H1 (cell line): ENCODE data around the gene ACBD6. TPM values are rescaled to one million over a fixed set of nuclear protein-coding genes. Genes with fewer than 3 reads are reported as not detected.

Experiments
- CTCF ChIA-PET: fragments of 300-600 bp; sonication (Branson Sonifier 250); formaldehyde crosslinking; loops from one replicate; lab custom pipeline; 2021; ENCODE audit not compliant: partially characterized antibody; lab: Charles Lee
- POLR2A ChIA-PET: fragments of 300-600 bp; sonication (Branson Sonifier 250); formaldehyde crosslinking; loops from one replicate; lab custom pipeline; 2021; ENCODE audit warnings: inconsistent platforms; ENCODE audit not compliant: partially characterized antibody; lab: Charles Lee
- DNase-seq, 2 experiments: peaks; one replicate each; pipeline versions ENCODE4 v3.0.0 to v3.0.0-alpha.2; 2010 to 2022; ENCODE audit warnings: low spot score in 2 of 2, low read depth in 1 of 2, mixed read lengths in 1 of 2
- FAIRE-seq: peaks from 2 replicates; lab custom pipeline; 2011; peaks lifted over from hg19 to GRCh38; lab: Jason Lieb, UNC
- H2AFZ ChIP-seq: 2 replicates; pipeline ENCODE4 v1.8.1; 2012; ENCODE audit warnings: low read length, inconsistent platforms
- H2AK5ac ChIP-seq: 2 replicates; pipeline ENCODE4 v1.6.1; 2013; ENCODE audit warnings: low read depth, low read length
- H2BK120ac ChIP-seq: replicated peaks from 2 replicates; pipeline ENCODE3; 2013; ENCODE audit warnings: low read depth, low read length, inconsistent platforms
- H2BK12ac ChIP-seq: 2 replicates; pipeline ENCODE4 v1.6.1; 2013; ENCODE audit warnings: low read depth, low read length
- H2BK15ac ChIP-seq: 2 replicates; pipeline ENCODE4 v1.6.1; 2013; ENCODE audit warnings: low read length
- H2BK20ac ChIP-seq: 2 replicates; pipeline ENCODE4 v1.6.1; 2013; ENCODE audit warnings: low read length
- H2BK5ac ChIP-seq: 2 replicates; pipeline ENCODE4 v1.6.1; 2013; ENCODE audit warnings: low read depth, low read length
- H3K14ac ChIP-seq: 2 replicates; pipeline ENCODE4 v1.6.1; 2013; ENCODE audit warnings: inconsistent platforms; ENCODE audit not compliant: insufficient read length
- H3K18ac ChIP-seq: 2 replicates; pipeline ENCODE4 v1.6.1; 2013; ENCODE audit warnings: low read length; ENCODE audit errors: extremely low read depth
- H3K23ac ChIP-seq: 2 replicates; pipeline ENCODE4 v1.6.1; 2013; ENCODE audit warnings: inconsistent platforms; ENCODE audit not compliant: insufficient read length
- H3K23me2 ChIP-seq: 2 replicates; pipeline ENCODE4 v1.6.1; 2013; ENCODE audit warnings: low read depth, low read length
- H3K27ac ChIP-seq: 2 replicates; pipeline ENCODE4 v1.6.1; 2011; ENCODE audit warnings: low read depth, low read length, inconsistent platforms
- H3K27me3 ChIP-seq, 4 experiments: replicated peaks in 1 of 4; 1 replicate in 1 of 4; 2 replicates in 3 of 4; pipeline versions ENCODE4 v1.6.1 to v1.8.1; 2011 to 2013; ENCODE audit warnings: low read length in 3 of 4, mild to moderate bottlenecking in 3 of 4, inconsistent platforms in 2 of 4, mixed read lengths in 2 of 4, moderate library complexity in 1 of 4; ENCODE audit not compliant: control insufficient read depth in 3 of 4, insufficient read depth in 3 of 4; ENCODE audit errors: extremely low read depth in 1 of 4
- H3K36me3 ChIP-seq, 4 experiments: 2 replicates each; pipeline versions ENCODE4 v1.6.1 to v1.8.1; 2011 to 2013; ENCODE audit warnings: mild to moderate bottlenecking in 4 of 4, low read length in 3 of 4, moderate library complexity in 2 of 4, control low read depth in 1 of 4, inconsistent platforms in 1 of 4; ENCODE audit not compliant: insufficient read depth in 4 of 4, control insufficient read depth in 2 of 4
- H3K4ac ChIP-seq: replicated peaks from 2 replicates; pipeline ENCODE3; 2013; ENCODE audit warnings: low read length, low read depth, mixed read lengths, inconsistent platforms; ENCODE audit not compliant: insufficient read length
- H3K4me1 ChIP-seq, 4 experiments: replicated peaks in 1 of 4; 1 replicate in 1 of 4; 2 replicates in 3 of 4; pipeline versions ENCODE4 v1.6.1 to v1.8.1; 2011 to 2013; ENCODE audit warnings: low read length in 3 of 4, inconsistent platforms in 2 of 4, mixed read lengths in 1 of 4; ENCODE audit not compliant: insufficient read depth in 4 of 4, control insufficient read depth in 3 of 4
- H3K4me2 ChIP-seq, 2 experiments: 2 replicates each; pipeline versions ENCODE4 v1.6.1 to v1.8.1; 2011 to 2013; ENCODE audit warnings: low read depth in 2 of 2, low read length in 2 of 2, control low read depth in 1 of 2, inconsistent platforms in 1 of 2, mild to moderate bottlenecking in 1 of 2; ENCODE audit not compliant: insufficient read depth in 1 of 2
- H3K4me3 ChIP-seq, 4 experiments: fragments of 200-600, 300-600 bp in 1 of 4; sonication (generic), shearing (Covaris generic), sonication (Bioruptor Twin) in 1 of 4; 2 replicates each; pipeline versions ENCODE4 v1.5.1 to v1.8.1; 2011 to 2016; ENCODE audit warnings: low read length in 4 of 4, low read depth in 3 of 4, control low read depth in 2 of 4, inconsistent platforms in 2 of 4, mild to moderate bottlenecking in 2 of 4, mixed read lengths in 1 of 4, moderate library complexity in 1 of 4; ENCODE audit not compliant: insufficient read depth in 2 of 4; ENCODE audit errors: extremely low read depth in 1 of 4
- H3K56ac ChIP-seq: replicated peaks from 2 replicates; pipeline ENCODE3; 2013; ENCODE audit warnings: low read depth, mild to moderate bottlenecking, mixed read lengths, low read length, inconsistent platforms; ENCODE audit not compliant: insufficient read length
- H3K79me1 ChIP-seq: 2 replicates; pipeline ENCODE4 v1.6.1; 2013; ENCODE audit warnings: low read depth, low read length, control low read depth
- H3K79me2 ChIP-seq, 2 experiments: 2 replicates each; pipeline versions ENCODE4 v1.6.1 to v1.8.1; 2012 to 2013; ENCODE audit warnings: low read length in 2 of 2, mild to moderate bottlenecking in 2 of 2, inconsistent platforms in 1 of 2; ENCODE audit not compliant: insufficient read depth in 2 of 2, control insufficient read depth in 1 of 2
- H3K9ac ChIP-seq, 4 experiments: replicated peaks in 1 of 4; 1 replicate in 1 of 4; 2 replicates in 3 of 4; pipeline versions ENCODE4 v1.6.1 to v1.8.1; 2011 to 2013; ENCODE audit warnings: low read depth in 3 of 4, low read length in 3 of 4, control low read depth in 2 of 4, mild to moderate bottlenecking in 2 of 4, moderate library complexity in 2 of 4, inconsistent platforms in 1 of 4; ENCODE audit errors: extremely low read depth in 1 of 4
- H3K9me3 ChIP-seq, 2 experiments: 2 replicates each; pipeline versions ENCODE4 v1.6.1 to v1.8.1; 2012 to 2013; ENCODE audit warnings: mild to moderate bottlenecking in 2 of 2, moderate library complexity in 2 of 2, control low read depth in 1 of 2, inconsistent platforms in 1 of 2, low read depth in 1 of 2, low read length in 1 of 2, mixed read lengths in 1 of 2; ENCODE audit not compliant: insufficient read depth in 2 of 2
- H4K20me1 ChIP-seq, 2 experiments: replicated peaks in 1 of 2; 2 replicates each; pipeline versions ENCODE3 to v1.8.1; 2011 to 2013; ENCODE audit warnings: inconsistent platforms in 2 of 2, low read length in 2 of 2, mild to moderate bottlenecking in 1 of 2; ENCODE audit not compliant: insufficient read depth in 2 of 2, control insufficient read depth in 1 of 2
- H4K5ac ChIP-seq: 2 replicates; pipeline ENCODE4 v1.6.1; 2013; ENCODE audit warnings: low read length, low read depth, mixed read lengths, inconsistent platforms; ENCODE audit not compliant: insufficient read length
- H4K8ac ChIP-seq: 2 replicates; pipeline ENCODE4 v1.8.0; 2013; ENCODE audit warnings: mild to moderate bottlenecking, moderate library complexity, low read length, inconsistent platforms; ENCODE audit not compliant: insufficient read depth; ENCODE audit errors: extremely low read depth
- H4K91ac ChIP-seq: replicated peaks from 2 replicates; pipeline ENCODE3; 2013; ENCODE audit warnings: low read length, mixed read lengths, inconsistent platforms; ENCODE audit not compliant: insufficient read length
- CHD1 ChIP-seq: IDR thresholded peaks from 2 replicates; pipeline ENCODE4 v1.6.1; 2012; ENCODE audit warnings: low read depth, low read length, improper control_type of control experiment
- CREB1 ChIP-seq: IDR thresholded peaks from 2 replicates; pipeline ENCODE4 v1.6.1; 2012; ENCODE audit warnings: inconsistent platforms
- MAFK ChIP-seq: IDR thresholded peaks from 2 replicates; pipeline ENCODE4 v1.6.1; 2012; ENCODE audit warnings: low read depth, mild to moderate bottlenecking, improper control_type of control experiment, low read length
- POU5F1 ChIP-seq: IDR thresholded peaks from 2 replicates; pipeline ENCODE4 v1.6.1; 2011; ENCODE audit warnings: low read depth, mild to moderate bottlenecking, low read length, moderate library complexity
- RAD21 ChIP-seq, 2 experiments: IDR thresholded peaks in 1 of 2; conservative IDR thresholded peaks in 1 of 2; 2 replicates each; pipeline ENCODE4 v1.6.1; 2011; ENCODE audit warnings: low read depth in 2 of 2, low read length in 2 of 2, improper control_type of control experiment in 1 of 2, inconsistent platforms in 1 of 2, mild to moderate bottlenecking in 1 of 2, moderate library complexity in 1 of 2
- RFX5 ChIP-seq: IDR thresholded peaks from 2 replicates; pipeline ENCODE4 v1.6.1; 2011; ENCODE audit warnings: low read depth, low read length, improper control_type of control experiment, borderline replicate concordance
- SAP30 ChIP-seq: fragments of 300-600 bp; sonication (generic); IDR thresholded peaks from 2 replicates; pipeline ENCODE4 v1.7.1; 2012; ENCODE audit warnings: low read length, moderate library complexity, mild to moderate bottlenecking, inconsistent platforms; ENCODE audit not compliant: insufficient read depth, insufficient replicate concordance
- SIX5 ChIP-seq: IDR thresholded peaks from 2 replicates; pipeline ENCODE4 v1.6.1; 2011; ENCODE audit warnings: mild to moderate bottlenecking, low read depth, low read length
- WGBS, 2 experiments: shearing (Covaris generic) in 1 of 2; methylation state at CpG; one replicate each; pipeline versions ENCODE4 v1.1.6 to v1.1.7; 2013 to 2015; ENCODE audit warnings: low lambda C conversion rate in 2 of 2, mixed read lengths in 2 of 2, inconsistent platforms in 1 of 2, low coverage in 1 of 2, missing lambda C conversion rate in 1 of 2; ENCODE audit not compliant: insufficient replicate concordance in 2 of 2, insufficient coverage in 1 of 2, insufficient read length in 1 of 2; ENCODE audit errors: extremely low coverage in 1 of 2, missing lambda C conversion rate in 1 of 2; 5-methylcytosine and 5-hydroxymethylcytosine counted together
- polyA plus RNA-seq, 7 experiments: library from polyadenylated mRNA; depleted of rRNA in 3 of 7; stranded (reverse) in 5 of 7; unstranded in 2 of 7; fragments of >200 nt in 5 of 7; fragments of 200-250 nt in 2 of 7; gene quantifications; 1 replicate in 5 of 7; 2 replicates in 1 of 7; 4 replicates in 1 of 7; pipeline versions ENCODE4 v1.2.1 to v1.2.3, GENCODE V29; 2011 to 2013; ENCODE audit warnings: missing spikeins in 2 of 7, mixed read lengths in 2 of 7
- total RNA-seq: library from RNA; stranded (reverse); fragmentation: NEBNext Ultra II Directional; extraction: Animal tissue kit (Norgen Biotek cat#: 25700); gene quantifications from 2 replicates; pipeline ENCODE4 v1.2.1, GENCODE V29; 2021
- TF ChIP-seq, protein P1 (sequence below), 3 experiments: IDR thresholded peaks; 1 replicate in 2 of 3; 2 replicates in 1 of 3; pipeline versions ENCODE4 v1.5.1 to v1.6.1; 2011; ENCODE audit warnings: low read length in 3 of 3, mild to moderate bottlenecking in 3 of 3, inconsistent platforms in 2 of 3, low read depth in 1 of 3, moderate library complexity in 1 of 3; ENCODE audit not compliant: insufficient read depth in 1 of 3; ENCODE audit errors: control extremely low read depth in 1 of 3
- TF ChIP-seq, protein P2 (sequence below): IDR thresholded peaks from 2 replicates; pipeline ENCODE4 v1.6.1; 2011; ENCODE audit warnings: low read depth, mild to moderate bottlenecking, low read length; ENCODE audit not compliant: insufficient read depth

The ACBD6 gene
- total and polyA plus RNA-seq, 2 of the 8 experiments (the other 6 are each of a cell fraction or from before 2014, with no cell fraction given) = 52.0 to 67.7 TPM

DNA sequence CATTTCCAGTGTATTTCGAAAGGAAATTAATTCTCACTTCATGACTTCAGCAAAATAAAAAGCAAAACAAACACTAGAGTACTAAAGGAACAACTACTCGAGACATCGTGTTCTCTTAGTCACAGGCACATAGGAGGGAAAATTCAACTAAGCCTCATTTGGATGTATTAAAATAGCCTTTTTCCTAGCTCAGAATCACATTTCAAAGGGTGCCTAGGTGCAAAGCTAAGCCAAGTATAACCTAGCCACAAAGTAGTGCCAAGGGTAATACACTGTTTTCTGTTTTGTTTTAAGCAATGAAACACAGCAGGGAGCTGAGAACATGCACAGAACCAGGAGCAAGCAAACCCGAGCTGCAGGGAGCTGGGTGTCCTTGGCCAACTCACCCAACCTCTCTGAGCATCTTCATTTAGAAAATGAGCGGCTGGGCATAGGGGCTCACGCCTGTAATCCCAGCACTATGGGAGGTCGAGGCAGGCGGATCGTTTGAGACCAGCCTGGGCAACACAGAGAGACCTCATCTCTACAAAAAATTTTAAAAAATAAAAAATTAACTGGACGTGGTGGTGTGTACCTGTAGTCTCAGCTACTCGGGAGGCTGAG lies 26.6 kb upstream of the ACBD6 start:
- 90% methylated on average over 11 of the region's 11 CpGs; no CpG with 5 or more reads in 1 of the 2 experiments for WGBS, 2 experiments
- CTCF ChIA-PET = interaction anchor here (0.6 to 8.5 kb wide), 5 partner anchors 10 to 370 kb away, joined by 3 to 77 read pairs (median 4); no protein-coding TSS in a partner anchor
- no peak for FAIRE-seq
- TF ChIP-seq POU5F1 (no peak), MAFK (no peak), CREB1 (no peak), SAP30 (no peak), RAD21 (IDR thresholded peaks at IDR 0.05 in 1 of 2, conservative IDR thresholded peaks at IDR 0.05 in 1 of 2; ENCODE audit: low read depth in 2 of 2, low read length in 2 of 2) (no peak), SIX5 (no peak), CHD1 (no peak), RFX5 (no peak)
- TF ChIP-seq, protein P1, sequence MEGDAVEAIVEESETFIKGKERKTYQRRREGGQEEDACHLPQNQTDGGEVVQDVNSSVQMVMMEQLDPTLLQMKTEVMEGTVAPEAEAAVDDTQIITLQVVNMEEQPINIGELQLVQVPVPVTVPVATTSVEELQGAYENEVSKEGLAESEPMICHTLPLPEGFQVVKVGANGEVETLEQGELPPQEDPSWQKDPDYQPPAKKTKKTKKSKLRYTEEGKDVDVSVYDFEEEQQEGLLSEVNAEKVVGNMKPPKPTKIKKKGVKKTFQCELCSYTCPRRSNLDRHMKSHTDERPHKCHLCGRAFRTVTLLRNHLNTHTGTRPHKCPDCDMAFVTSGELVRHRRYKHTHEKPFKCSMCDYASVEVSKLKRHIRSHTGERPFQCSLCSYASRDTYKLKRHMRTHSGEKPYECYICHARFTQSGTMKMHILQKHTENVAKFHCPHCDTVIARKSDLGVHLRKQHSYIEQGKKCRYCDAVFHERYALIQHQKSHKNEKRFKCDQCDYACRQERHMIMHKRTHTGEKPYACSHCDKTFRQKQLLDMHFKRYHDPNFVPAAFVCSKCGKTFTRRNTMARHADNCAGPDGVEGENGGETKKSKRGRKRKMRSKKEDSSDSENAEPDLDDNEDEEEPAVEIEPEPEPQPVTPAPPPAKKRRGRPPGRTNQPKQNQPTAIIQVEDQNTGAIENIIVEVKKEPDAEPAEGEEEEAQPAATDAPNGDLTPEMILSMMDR (IDR thresholded peaks at IDR 0.05; ENCODE audit: control extremely low read depth in 1 of 3, insufficient read depth in 1 of 3, low read depth in 1 of 3, low read length in 3 of 3) = no peak
- TF ChIP-seq, protein P2, sequence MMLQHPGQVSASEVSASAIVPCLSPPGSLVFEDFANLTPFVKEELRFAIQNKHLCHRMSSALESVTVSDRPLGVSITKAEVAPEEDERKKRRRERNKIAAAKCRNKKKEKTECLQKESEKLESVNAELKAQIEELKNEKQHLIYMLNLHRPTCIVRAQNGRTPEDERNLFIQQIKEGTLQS = no peak

More for the DNA sequence above, 26.6 kb upstream of the ACBD6 start:
- no peak overlapping the region for H2BK120ac ChIP-seq
- H3K4me2 ChIP-seq = no peak overlapping the region
- 0 out of 2 replicates have a peak overlapping the region, but pooled peaks have one; percentile 21 for H2BK20ac ChIP-seq
- no peak overlapping the region for H2BK5ac ChIP-seq
- H3K23me2 ChIP-seq = no peaks in the 10 kb centered on the region
- peaks cover 0 to 2% (median 0%) of the 10 kb centered on the region in 4 experiments; a peak in 2 of 7 replicates for H3K4me1 ChIP-seq
- no peak overlapping the region for H3K23ac ChIP-seq
- no peak overlapping the region for H4K5ac ChIP-seq
- H3K79me2 ChIP-seq = no peaks in the 10 kb centered on the region
- H2AK5ac ChIP-seq = no peak overlapping the region
- H3K9me3 ChIP-seq = no peaks in the 10 kb centered on the region
- no peaks in the 10 kb centered on the region for H4K20me1 ChIP-seq
- H3K36me3 ChIP-seq = no peaks in the 10 kb centered on the region
- H3K14ac ChIP-seq = no peak overlapping the region
- H3K27ac ChIP-seq = no peak overlapping the region
- H4K8ac ChIP-seq = no peak overlapping the region
- no peak overlapping the region for H3K9ac ChIP-seq
- H3K4me3 ChIP-seq = no peak overlapping the region
- no peak overlapping the region for H3K56ac ChIP-seq
- no peak overlapping the region for H3K4ac ChIP-seq
- H4K91ac ChIP-seq = no peak overlapping the region
- no peak overlapping the region; the same call in 1 of the 2 replicates for H3K18ac ChIP-seq
- H3K27me3 ChIP-seq = no peaks in the 10 kb centered on the region
- no peak overlapping the region for H2BK15ac ChIP-seq
- no peak overlapping the region for H2BK12ac ChIP-seq
- H3K79me1 ChIP-seq = no peaks in the 10 kb centered on the region
- POLR2A ChIA-PET = no interaction called here
- no peak for DNase-seq
- H2AFZ ChIP-seq = no peak overlapping the region
